Measurements from ENCODE around the gene FNBP1. TPM values are rescaled to one million over a fixed set of nuclear protein-coding genes. Genes with fewer than 3 reads are reported as not detected.

The FNBP1 gene
- total and polyA plus RNA-seq, 2 of the 8 experiments (the other 6 are each of a cell fraction or from before 2014, with no cell fraction given) = 7.2 to 40.9 TPM

GRCh38 chr9:129879991-129880653 is 162.9 kb downstream of the FNBP1 start:
- Histone ChIP-seq H2BK5ac (ENCODE audit: low read depth, low read length) (no peak overlapping the region), H4K5ac (ENCODE audit: insufficient read length, low read depth, low read length) (no peak overlapping the region), H2BK20ac (ENCODE audit: low read length) (no peak overlapping the region), H3K56ac (replicated peaks; ENCODE audit: insufficient read length, low read depth, low read length) (no peak overlapping the region), H2AK5ac (ENCODE audit: low read depth, low read length) (no peak overlapping the region), H3K27ac (ENCODE audit: low read depth, low read length) (no peak overlapping the region), H3K4ac (replicated peaks; ENCODE audit: insufficient read length, low read depth, low read length) (no peak overlapping the region), H2BK15ac (ENCODE audit: low read length) (no peak overlapping the region), H3K4me2 (ENCODE audit: insufficient read depth in 1 of 2, low read depth in 2 of 2, low read length in 2 of 2) (no peak overlapping the region), H3K79me2 (ENCODE audit: control insufficient read depth in 1 of 2, insufficient read depth in 2 of 2, low read length in 2 of 2) (no peaks in the 10 kb centered on the region), H3K4me1 (replicated peaks in 1 of 4; ENCODE audit: control insufficient read depth in 3 of 4, insufficient read depth in 4 of 4, low read length in 3 of 4) (peaks cover 0 to 13% (median 11%) of the 10 kb centered on the region in 4 experiments; a peak in 6 of 7 replicates), H4K91ac (replicated peaks; ENCODE audit: insufficient read length, low read length) (no peak overlapping the region), H2BK12ac (ENCODE audit: low read depth, low read length) (no peak overlapping the region), H3K4me3 (ENCODE audit: extremely low read depth in 1 of 4, insufficient read depth in 2 of 4, low read depth in 3 of 4, low read length in 4 of 4) (no peak overlapping the region), H2AFZ (ENCODE audit: low read length) (no peak overlapping the region), H2BK120ac (replicated peaks; ENCODE audit: low read depth, low read length) (no peak overlapping the region), H3K9ac (replicated peaks in 1 of 4; ENCODE audit: extremely low read depth in 1 of 4, low read depth in 3 of 4, low read length in 3 of 4) (no peak overlapping the region), H3K23ac (ENCODE audit: insufficient read length) (no peak overlapping the region), H4K20me1 (replicated peaks in 1 of 2; ENCODE audit: control insufficient read depth in 1 of 2, insufficient read depth in 2 of 2, low read length in 2 of 2) (peaks cover 0 to 2% of the 10 kb centered on the region in 2 experiments), H3K79me1 (ENCODE audit: low read depth, low read length) (no peaks in the 10 kb centered on the region), H3K27me3 (replicated peaks in 1 of 4; ENCODE audit: control insufficient read depth in 3 of 4, extremely low read depth in 1 of 4, insufficient read depth in 3 of 4, low read length in 3 of 4) (no peaks in the 10 kb centered on the region), H3K23me2 (ENCODE audit: low read depth, low read length) (peaks cover 5% of the 10 kb centered on the region; the same call in 1 of the 2 replicates), H3K14ac (ENCODE audit: insufficient read length) (no peak overlapping the region), H3K18ac (ENCODE audit: extremely low read depth, low read length) (no peak overlapping the region), H3K36me3 (ENCODE audit: control insufficient read depth in 2 of 4, insufficient read depth in 4 of 4, low read length in 3 of 4) (peaks cover 0 to 4% (median 0%) of the 10 kb centered on the region in 4 experiments; a peak in 3 of 8 replicates), H3K9me3 (ENCODE audit: insufficient read depth in 2 of 2, low read depth in 1 of 2, low read length in 1 of 2) (no peaks in the 10 kb centered on the region), H4K8ac (ENCODE audit: extremely low read depth, insufficient read depth, low read length) (no peak overlapping the region)
- FAIRE-seq = no peak
- TF ChIP-seq EGR1 (IDR thresholded peaks at IDR 0.05; ENCODE audit: borderline replicate concordance, low read depth, low read length) = no peak
- 93% methylated on average over 30 of the region's 31 CpGs; no CpG with 5 or more reads in 1 of the 2 experiments for WGBS, 2 experiments (ENCODE audit: extremely low coverage in 1 of 2, insufficient coverage in 1 of 2, insufficient read length in 1 of 2, insufficient replicate concordance in 2 of 2, low coverage in 1 of 2, low lambda C conversion rate in 2 of 2, missing lambda C conversion rate in 1 of 2)
- CTCF ChIA-PET (ENCODE audit: partially characterized antibody) = interaction anchor here (0.8 to 1.3 kb wide), 3 partner anchors 19 to 159 kb away, joined by 4 to 6 read pairs (median 5); no protein-coding TSS in a partner anchor
- DNase-seq (ENCODE audit: low read depth in 1 of 2, low spot score in 2 of 2) = no peak
- POLR2A ChIA-PET (ENCODE audit: partially characterized antibody) = no interaction called here
